Germinal center (tissue), 1 donor: ENCODE data around the gene SLCO4A1.
A peak's percentile ranks its signal among the peaks of the same experiment; 100 is the strongest.

ENCODE experiments used
- DNase-seq: peaks from one replicate; pipeline ENCODE4 v3.0.0; 2012; ENCODE audit warnings: mixed read lengths, low spot score

The SLCO4A1 gene

DNA sequence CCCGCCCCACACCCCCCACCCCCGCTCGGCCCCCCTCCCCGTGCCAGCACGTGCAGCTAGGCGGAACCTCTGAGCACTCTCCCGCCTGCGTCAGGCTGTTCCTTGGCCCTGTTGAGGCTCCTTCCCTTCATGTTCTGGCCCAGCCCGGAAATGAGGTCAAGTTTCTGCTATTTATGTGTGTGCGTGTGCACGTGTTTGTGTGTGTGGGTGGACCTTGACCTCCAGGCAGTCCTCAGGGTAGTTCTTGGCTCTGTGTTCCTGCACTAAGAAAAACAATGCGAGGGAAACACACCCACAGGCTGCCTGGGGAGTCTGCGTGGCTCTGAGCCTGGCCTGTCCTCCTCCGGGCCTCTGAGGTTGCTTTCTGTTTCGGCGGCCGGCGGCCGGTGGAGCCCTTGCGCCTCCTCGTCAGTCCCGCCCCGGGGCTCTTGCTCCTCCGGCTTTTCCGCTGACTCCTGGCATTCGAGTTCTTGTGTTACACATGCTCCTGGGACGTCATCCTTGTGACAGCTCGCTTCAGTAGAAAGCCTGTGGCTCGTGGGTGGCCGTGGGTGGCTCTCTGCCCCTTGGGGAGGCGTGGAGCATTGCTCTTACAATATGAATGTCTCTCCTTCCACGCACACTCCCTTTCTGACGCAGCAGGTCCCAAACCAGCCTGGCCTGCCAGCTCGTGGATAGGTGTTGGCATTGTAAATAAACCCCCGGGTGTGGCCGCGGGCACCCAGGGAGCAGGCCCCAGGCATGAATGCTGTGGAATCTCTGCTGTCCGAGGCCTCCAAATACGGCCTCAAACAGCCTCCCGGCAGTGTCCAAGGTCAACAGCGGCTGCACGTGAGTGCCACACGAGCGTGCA is 10.0 kb downstream of the SLCO4A1 start:
- DNase-seq: peak; percentile 84

GRCh38 chr20:62652894-62653305 is 10.6 kb downstream of the SLCO4A1 start:
- no peak for DNase-seq

DNA sequence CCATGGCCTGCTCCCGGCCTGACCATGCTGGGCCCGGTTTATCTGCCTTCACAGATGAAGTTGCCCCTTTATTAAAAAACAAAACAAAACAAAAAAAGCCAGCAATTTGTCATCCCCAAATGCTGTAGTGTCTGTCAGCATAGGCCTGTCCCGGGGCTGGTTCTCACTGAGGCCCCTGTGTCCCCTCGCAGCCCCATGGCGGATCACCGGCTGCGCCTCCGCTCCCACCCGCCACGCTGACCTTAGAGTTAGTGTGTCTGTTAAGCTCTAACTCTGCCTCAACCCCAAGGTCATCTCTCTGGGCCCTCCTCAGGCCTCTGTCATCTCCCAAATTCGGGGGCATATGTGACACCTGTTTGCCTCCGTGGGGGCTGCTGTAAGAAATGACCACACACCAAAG is 11.1 kb downstream of the SLCO4A1 start:
- DNase-seq: no peak

DNA sequence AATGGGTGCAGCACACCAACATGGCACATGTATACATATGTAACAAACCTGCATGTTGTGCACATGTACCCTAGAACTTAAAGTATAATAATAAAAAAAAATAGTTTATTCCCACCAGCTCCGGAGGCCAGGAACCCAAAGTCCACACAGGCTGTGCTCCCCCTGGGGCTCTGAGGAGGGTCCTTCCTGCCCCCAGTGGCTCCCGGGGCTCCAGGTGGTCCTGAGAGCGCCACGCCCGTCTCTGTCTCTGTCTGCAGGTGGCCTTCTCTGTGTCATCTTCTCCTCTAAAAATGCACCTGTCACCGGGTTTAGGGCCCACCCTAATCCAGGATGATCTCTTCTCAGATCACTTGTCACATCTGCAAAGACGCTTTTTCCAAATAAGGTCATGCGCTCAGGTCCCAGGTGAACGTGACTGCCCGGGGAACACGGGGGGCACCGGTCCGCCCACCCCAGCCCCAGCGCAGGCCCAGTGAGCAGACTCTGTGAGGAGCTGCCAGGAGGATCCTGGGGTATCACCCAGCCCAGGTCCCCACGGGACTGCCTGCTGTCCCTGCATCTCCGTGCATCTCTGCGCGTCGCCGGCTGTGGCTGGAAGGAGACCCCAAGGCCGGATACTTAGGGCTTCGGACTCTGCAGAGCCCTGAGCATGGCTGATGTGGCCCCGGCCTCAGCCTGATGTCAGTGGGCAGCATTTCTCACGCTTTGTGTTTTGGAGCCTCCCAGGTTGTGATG is 11.8 kb downstream of the SLCO4A1 start:
- no peak for DNase-seq

DNA sequence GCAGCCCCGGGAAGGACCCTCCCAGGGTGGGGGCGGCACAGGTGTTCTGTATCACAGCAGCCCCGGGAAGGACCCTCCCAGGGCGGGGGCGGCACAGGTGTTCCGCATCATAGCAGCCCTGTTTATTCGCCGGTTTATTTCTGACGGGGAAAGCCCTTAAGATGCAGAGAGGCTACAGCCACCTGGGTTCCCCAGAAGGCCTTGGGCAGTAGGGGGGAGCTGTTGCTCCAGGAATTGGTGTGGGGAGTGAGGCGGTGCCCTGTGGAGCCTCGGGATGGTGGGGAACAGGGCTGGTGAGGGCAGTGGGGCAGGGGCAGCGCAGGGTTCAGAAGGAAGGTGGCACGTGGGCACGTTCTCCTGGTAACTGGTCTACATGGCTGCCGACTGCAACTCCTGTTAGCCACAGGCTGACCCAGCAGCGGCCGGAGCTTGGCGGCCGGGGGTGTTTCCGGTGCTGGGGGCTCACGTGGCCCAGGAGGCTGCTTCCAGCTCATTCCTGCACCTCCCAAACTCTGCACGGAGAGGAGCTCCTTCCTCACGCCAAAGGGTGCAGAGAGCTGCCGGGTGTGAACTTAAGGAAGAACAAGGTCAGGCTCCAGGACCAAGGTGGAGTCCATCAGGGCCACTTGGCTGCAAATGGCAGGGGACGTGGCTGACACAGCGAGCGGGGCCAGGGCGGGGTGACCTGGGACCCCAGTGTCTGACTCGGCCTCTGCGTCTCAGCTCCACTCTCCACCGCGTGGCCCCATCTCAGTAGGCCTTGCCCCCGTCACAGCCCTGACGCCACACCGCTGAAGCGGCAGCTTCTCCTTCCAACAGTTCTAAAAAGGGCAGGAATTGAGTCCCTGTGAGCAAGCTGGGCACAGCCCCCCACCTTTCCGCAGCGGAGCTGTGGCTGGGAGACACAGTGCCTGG is 13.2 kb downstream of the SLCO4A1 start:
- peak; percentile 29 for DNase-seq

DNA sequence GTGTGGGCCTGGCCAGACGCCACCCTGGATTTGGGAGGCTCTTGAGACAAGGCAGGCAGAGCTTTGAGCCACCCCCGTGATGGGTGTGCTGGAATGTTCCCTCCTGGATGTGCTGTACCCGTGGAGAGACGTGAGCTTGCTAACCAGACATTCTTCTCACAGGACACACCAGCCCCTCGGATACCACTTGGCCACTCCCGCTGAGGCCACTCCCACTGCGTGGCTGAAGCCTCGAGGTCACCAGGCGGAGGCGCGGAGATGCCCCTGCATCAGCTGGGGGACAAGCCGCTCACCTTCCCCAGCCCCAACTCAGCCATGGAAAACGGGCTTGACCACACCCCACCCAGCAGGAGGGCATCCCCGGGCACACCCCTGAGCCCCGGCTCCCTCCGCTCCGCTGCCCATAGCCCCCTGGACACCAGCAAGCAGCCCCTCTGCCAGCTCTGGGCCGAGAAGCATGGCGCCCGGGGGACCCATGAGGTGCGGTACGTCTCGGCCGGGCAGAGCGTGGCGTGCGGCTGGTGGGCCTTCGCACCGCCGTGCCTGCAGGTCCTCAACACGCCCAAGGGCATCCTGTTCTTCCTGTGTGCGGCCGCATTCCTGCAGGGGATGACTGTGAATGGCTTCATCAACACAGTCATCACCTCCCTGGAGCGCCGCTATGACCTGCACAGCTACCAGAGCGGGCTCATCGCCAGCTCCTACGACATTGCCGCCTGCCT is 14.1 kb downstream of the SLCO4A1 start:
- no peak for DNase-seq

DNA sequence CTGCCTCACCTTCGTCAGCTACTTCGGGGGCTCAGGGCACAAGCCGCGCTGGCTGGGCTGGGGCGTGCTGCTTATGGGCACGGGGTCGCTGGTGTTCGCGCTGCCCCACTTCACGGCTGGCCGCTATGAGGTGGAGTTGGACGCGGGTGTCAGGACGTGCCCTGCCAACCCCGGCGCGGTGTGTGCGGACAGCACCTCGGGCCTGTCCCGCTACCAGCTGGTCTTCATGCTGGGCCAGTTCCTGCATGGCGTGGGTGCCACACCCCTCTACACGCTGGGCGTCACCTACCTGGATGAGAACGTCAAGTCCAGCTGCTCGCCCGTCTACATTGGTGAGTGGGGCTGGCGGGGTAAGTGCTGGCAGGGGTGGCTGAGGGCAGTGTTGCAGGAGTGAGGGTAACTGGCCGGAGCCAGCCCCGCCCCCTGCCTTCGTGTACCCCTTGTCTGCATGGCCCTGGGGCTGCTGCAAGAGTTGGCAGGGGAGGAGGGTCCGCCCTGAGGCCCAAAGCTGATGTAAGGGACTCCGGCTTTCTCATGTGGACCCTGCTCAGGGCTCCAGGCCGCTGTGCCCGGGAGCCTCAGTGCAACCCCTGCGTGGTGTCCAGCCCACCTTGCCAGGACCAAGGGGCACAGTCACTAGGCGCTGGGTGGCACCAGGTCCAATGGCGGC is 14.8 kb downstream of the SLCO4A1 start:
- no peak for DNase-seq

DNA sequence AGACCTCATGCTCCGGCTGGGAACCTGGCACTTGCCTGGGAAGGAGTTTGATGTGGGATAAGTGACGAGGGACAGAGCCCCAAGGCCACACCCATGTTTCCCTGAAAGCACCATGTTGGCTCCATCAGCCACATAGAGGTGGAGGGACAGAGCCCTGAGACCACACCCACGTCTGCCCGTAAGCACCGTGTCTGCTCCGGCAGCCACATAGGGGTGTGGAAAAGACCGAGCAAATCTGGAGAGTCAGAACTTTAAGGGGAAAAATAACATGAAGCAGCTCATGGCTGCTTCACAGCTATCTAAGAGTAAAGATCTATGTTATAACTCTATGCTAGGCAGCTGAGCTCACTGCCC is 15.3 kb downstream of the SLCO4A1 start:
- no peak for DNase-seq

GRCh38 chr20:62657956-62658355 is 15.7 kb downstream of the SLCO4A1 start:
- no peak for DNase-seq

GRCh38 chr20:62658593-62659178 is 16.4 kb downstream of the SLCO4A1 start:
- no peak for DNase-seq

DNA sequence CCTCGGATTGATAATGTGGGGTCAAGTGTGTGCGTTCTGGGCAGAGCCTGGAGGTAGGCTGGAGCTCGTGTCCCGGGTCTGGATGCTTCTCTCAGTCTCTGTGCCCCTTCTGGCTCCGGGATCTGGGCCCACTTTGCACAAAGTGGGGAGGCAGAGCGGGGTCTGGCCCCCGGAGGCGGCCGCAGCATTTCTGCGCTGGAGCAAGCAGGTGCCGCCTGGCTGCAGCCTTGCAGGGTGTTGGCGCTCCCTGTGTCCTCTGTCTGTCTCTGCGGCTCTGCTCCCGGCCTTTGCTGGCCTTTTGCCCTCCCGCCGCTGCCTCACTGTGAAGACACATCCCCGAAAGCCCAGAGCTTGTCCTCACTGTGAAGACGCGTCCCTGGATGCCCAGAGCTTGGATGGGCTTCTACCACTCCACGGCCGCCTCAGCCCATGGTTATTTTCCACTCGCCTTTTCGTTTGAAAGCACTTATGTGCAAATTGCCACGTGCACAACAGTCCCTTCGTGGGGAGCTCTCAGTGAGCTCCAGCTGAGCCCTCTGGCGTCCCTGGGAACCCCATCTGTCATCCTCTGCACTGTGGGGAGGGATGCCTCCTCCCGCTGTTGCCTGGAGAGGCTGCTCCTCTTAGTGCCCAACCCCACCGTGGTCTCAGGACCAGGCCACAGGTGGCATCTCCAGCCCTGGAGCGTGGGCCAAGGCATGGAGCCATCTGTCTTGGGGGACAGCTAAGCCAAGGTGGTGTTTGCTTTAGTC is 17.4 kb downstream of the SLCO4A1 start:
- no peak for DNase-seq

DNA sequence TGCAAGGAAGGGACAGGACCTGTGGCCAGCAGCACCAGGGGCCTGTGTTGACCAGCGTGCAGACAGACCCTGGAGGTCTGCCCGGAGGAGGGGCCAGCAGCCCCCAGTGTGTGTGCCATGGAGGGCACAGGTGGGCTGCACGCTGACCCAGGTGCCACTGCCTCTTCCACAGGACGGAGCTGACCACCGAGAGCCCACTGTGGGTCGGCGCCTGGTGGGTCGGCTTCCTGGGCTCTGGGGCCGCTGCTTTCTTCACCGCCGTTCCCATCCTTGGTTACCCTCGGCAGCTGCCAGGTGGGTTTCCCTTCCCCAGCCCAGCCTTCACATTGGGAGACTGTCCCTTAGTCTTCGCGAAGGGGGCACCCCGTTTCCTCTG is 17.9 kb downstream of the SLCO4A1 start:
- DNase-seq: no peak

- no peak for DNase-seq
These were observed 18.5 kb downstream of the SLCO4A1 start for GRCh38 chr20:62660768-62661167.

DNA sequence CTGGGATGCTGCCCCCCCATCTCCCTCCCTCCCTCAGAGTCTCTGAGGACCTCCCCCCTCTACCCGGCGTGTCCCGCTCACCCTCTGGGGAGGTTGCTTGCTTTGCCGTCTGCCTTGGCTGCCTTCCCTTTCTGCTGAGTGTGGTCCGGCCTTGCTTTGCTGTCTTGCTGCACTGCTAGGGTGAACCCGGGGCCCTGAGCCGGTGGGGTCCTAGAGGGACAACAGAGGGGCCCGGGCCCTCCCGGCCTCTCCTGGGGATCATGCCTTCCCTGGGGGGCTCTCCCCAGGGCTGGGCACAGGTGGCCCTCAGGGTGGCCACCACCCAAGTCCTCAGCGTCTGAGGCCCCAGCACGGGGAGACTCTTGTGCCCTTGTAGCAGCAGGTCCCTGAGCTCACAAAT is 19.3 kb downstream of the SLCO4A1 start:
- no peak for DNase-seq

- DNase-seq: no peak
These were observed 20.1 kb downstream of the SLCO4A1 start for GRCh38 chr20:62662422-62662821.

GRCh38 chr20:62663145-62664018 is 21.1 kb downstream of the SLCO4A1 start:
- DNase-seq: no peak

GRCh38 chr20:62664019-62664971 is 22.0 kb downstream of the SLCO4A1 start:
- DNase-seq: no peak
